Astrocyte of the spinal cord (primary cell): Measurements from ENCODE around the gene HINT1.

ENCODE experiments used
- DNase-seq: peaks from one replicate; pipeline ENCODE4 v3.0.0; 2011; ENCODE audit warnings: low read depth, low spot score
- H3K4me3 ChIP-seq: 2 replicates; pipeline ENCODE4 v1.5.1; 2011; ENCODE audit warnings: low read depth, mild to moderate bottlenecking, low read length, moderate library complexity
- CTCF ChIP-seq: IDR thresholded peaks from 2 replicates; pipeline ENCODE4 v1.5.1; 2012; ENCODE audit warnings: low read depth, mild to moderate bottlenecking, low read length, inconsistent platforms
- in situ Hi-C: cut with HindIII; loops from 2 replicates; pipeline ENCODE4 v1.10.0; 2017; ENCODE audit warnings: low sequenced_read_pairs

Gene HINT1

GRCh38 chr5:131165119-131165727, at the start of gene HINT1:
Gene HINT1 (minus strand): TSS chr5:131165256. CDS start chr5:131165205, 51 bp downstream.
- DNase-seq, result peak; percentile 90
- peak; percentile 24 for TF ChIP-seq CTCF
- peak within 1 kb of the TSS; percentile 88 for H3K4me3 ChIP-seq
- in situ Hi-C loops, result no loop called here

GRCh38 chr5:131214609-131215227, 49.7 kb upstream of the HINT1 start:
- in situ Hi-C loops, result no loop called here
- H3K4me3 ChIP-seq, result no peak overlapping the region
- no peak for TF ChIP-seq CTCF
- DNase-seq, result no peak

- no peak for DNase-seq
- H3K4me3 ChIP-seq, result no peak overlapping the region
- no peak for TF ChIP-seq CTCF
- in situ Hi-C loops, result no loop called here
These were observed 47.5 kb upstream of the HINT1 start for GRCh38 chr5:131212471-131213021.

GRCh38 chr5:131211669-131212068, 46.6 kb upstream of the HINT1 start:
- in situ Hi-C loops, result no loop called here
- H3K4me3 ChIP-seq, result no peak overlapping the region
- no peak for TF ChIP-seq CTCF
- DNase-seq, result no peak

- TF ChIP-seq CTCF, result no peak
- no peak overlapping the region for H3K4me3 ChIP-seq
- in situ Hi-C loops, result no loop called here
These were observed 45.1 kb upstream of the HINT1 start for GRCh38 chr5:131210151-131210510.

GRCh38 chr5:131209506-131210150, 44.6 kb upstream of the HINT1 start:
- H3K4me3 ChIP-seq, result no peak overlapping the region
- in situ Hi-C loops, result no loop called here
- no peak for TF ChIP-seq CTCF
- no peak for DNase-seq

More at GRCh38 chr5:131210151-131210510, 45.1 kb upstream of the HINT1 start:
- no peak for DNase-seq
